K562 (cell line): ENCODE measurements around the gene DNAI1. TPM values are rescaled to one million over a fixed set of nuclear protein-coding genes. Genes with fewer than 3 reads are reported as not detected.

Experiments used
- ARID4B ChIP-seq: sonication (generic); formaldehyde crosslinking; IDR thresholded peaks from 2 replicates; pipeline ENCODE4 v1.8.0; 2022; ENCODE audit warnings: mild to moderate bottlenecking, missing genetic modification reagents
- PKNOX1 ChIP-seq: fragments of 450-650 bp; IDR thresholded peaks from 2 replicates; pipeline ENCODE4 v1.6.1; 2016
- TSC22D4 ChIP-seq: fragments of 450-650 bp; IDR thresholded peaks from 2 replicates; pipeline ENCODE4 v1.6.1; 2016; ENCODE audit warnings: missing genetic modification characterization, missing biosample characterization, control low read depth
- TSHZ1 ChIP-seq: fragments of 250-450 bp; sonication (Bioruptor Pico); IDR thresholded peaks from 2 replicates; pipeline ENCODE4 v1.4.0; 2020; ENCODE audit warnings: mild to moderate bottlenecking, moderate library complexity
- ZBTB2 ChIP-seq: fragments of 450-650 bp; IDR thresholded peaks from 2 replicates; pipeline ENCODE4 v1.6.1; 2016; ENCODE audit warnings: antibody characterized with exemption
- polyA plus RNA-seq, 8 experiments: library from polyadenylated mRNA; depleted of rRNA in 4 of 8; stranded (reverse) in 5 of 8; unstranded in 3 of 8; fragments of >200 nt; fragmentation: Nextera tagmentation in 2 of 8; fragmentation: Illumina TruSeq in 1 of 8; extraction: Ambion mirVana in 2 of 8; extraction: Trizol in 1 of 8; gene quantifications; 2 replicates each; pipeline versions ENCODE4 v1.2.1 to v1.2.3, GENCODE V29; 2011 to 2014; ENCODE audit warnings: inconsistent platforms in 1 of 8, missing spikeins in 1 of 8
- total RNA-seq, 7 experiments: library from RNA; depleted of rRNA in 6 of 7; stranded (reverse); fragments of >200 nt in 6 of 7; fragmentation: Illumina TruSeq in 2 of 7; extraction: Trizol in 2 of 7; gene quantifications; 2 replicates each; pipeline versions ENCODE4 v1.2.1 to v1.2.3, GENCODE V29; 2011 to 2021; ENCODE audit warnings: low replicate concordance in 1 of 7

The DNAI1 gene
- total and polyA plus RNA-seq, 9 of the 15 experiments (the other 6 are each of a cell fraction or from before 2014, with no cell fraction given), result 0.01 to 0.17 (median 0.04) TPM; not detected in 6

- TF ChIP-seq ZBTB2 (no peak), TSHZ1 (CRISPR knock-in tag) (no peak), PKNOX1 (0 out of 2 replicates have a peak, but pooled peaks have one; percentile 10), TSC22D4 (tag) (no peak), ARID4B (CRISPR knock-in tag) (no peak)
- TF ChIP-seq, all 486 proteins: peak for 11
Measured at GRCh38 chr9:34457266-34458012, 1.2 kb upstream of the DNAI1 start (continued).
